NCI-H2029 (cell line): Measurements from ENCODE around the gene CENPP.

Experiments used
- DNase-seq: peaks from one replicate; lab custom pipeline; 2025; lab: John Stamatoyannopoulos, UW

Gene CENPP

DNA sequence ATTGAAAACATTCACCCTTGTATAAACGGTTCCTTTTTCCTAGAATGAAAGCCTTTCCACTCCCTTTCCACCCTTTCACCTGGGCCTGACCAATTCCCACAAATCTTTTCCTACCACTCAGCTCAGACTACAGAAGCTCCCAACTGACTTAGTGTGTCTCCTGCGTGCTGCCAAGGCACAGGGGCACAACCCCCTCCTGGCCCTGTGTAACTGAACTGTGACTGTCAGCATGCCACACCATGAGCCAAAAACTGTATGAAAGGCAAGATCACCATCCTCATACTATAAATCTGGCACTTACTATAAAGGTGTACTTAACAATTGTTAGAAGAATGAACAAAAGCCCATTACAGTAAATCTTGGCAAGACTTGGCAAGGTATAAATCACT lies 12.1 kb upstream of the CENPP start:
- no peak for DNase-seq

DNA sequence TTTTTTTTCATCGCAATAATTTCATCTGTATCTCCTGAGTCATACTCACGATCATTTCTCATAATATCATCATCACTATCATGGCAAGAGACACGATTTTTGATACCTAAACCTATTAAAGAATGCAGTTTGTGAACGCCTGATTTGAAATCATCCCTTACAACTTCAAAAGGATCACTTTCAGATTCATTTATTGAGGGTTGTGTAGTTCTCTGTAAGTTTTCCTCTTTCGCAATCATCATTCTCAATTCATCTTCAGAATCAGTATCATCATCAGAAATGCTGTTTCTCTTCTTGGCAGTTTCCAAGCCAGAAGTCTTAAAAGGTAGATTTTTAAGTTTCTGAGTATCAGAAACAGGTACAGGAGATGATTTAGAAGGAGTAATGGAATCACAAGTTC lies 10.3 kb upstream of the CENPP start:
- no peak for DNase-seq

GRCh38 chr9:92324431-92324830 lies 1.3 kb upstream of the CENPP start:
- no peak for DNase-seq

DNA sequence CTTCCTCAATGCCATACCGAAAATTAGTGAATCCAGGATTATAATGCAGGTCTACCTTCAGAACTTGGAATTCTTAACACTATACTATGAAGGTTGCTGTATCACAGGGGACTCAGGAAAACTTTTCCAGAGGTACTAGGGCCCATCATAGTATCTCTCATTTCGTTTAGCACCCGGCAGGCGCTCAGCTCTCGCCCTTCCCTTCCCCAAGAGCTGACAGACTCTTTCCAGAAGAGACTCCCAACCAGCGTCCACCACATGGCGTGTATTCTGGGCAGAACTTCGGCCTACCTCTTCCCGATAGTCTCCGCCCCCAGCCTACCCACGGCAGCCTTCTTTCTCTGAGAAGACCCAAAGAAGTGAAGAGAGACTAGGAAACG lies 874 bp upstream of the CENPP start:
- DNase-seq, result no peak

GRCh38 chr9:92325991-92326500 lies 293 bp downstream of the CENPP start:
- peak; percentile 11 for DNase-seq

DNA sequence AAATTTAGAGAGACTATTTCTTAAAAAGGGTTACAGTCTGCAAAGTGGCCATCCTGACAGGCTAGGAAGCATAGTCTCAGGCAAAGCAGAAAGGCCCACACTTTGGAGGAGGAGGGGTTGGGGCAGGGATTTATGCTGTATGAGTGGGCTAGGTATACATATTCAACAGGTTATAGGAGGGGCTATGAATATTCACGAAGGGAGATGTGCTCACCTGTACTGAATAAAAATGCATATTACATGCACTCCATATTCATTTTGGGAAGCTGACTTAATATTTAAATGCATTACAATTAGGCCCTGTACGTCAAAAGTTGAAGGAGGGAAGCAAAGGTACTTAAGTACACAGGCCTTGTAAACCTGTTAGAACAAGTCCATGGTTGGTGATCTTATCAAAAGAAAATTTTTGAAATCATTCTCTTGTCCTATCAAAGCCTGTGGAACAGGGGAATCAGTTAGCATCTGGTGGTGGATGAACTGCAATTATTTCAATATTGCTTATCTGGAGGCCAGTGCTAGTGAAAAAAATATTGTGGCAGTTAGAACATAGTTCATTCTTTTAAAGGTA lies 1.6 kb downstream of the CENPP start:
- DNase-seq, result no peak

- DNase-seq, result no peak
These were observed 2.5 kb downstream of the CENPP start for GRCh38 chr9:92328225-92328624.

- no peak for DNase-seq
These were observed 7.0 kb downstream of the CENPP start for GRCh38 chr9:92332577-92333281.

GRCh38 chr9:92333282-92333634 lies 7.5 kb downstream of the CENPP start:
- no peak for DNase-seq

- DNase-seq, result no peak
These were observed 15.8 kb downstream of the CENPP start for GRCh38 chr9:92341578-92341977.

GRCh38 chr9:92342825-92343488 lies 17.2 kb downstream of the CENPP start:
- no peak for DNase-seq

DNA sequence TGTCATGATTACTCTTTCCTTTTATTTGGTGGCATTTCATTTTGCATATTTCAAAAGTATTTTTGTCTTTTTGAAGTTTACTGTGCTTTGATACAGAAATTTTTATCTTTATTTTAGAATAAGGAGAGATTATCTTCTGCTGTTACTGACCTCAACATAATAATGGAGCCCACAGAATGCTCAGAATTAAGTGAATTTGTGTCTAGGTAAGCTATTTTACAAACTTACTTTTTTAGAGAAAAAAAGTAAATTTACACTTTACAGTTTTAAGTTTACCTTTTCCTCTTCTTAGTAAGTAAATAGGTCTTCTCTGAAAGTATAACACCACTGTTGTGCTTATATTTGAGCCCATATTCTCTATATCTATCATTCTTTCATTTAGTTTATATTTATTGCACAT lies 19.8 kb downstream of the CENPP start:
- DNase-seq, result no peak

- no peak for DNase-seq
These were observed 24.3 kb downstream of the CENPP start for GRCh38 chr9:92349771-92350739.

DNA sequence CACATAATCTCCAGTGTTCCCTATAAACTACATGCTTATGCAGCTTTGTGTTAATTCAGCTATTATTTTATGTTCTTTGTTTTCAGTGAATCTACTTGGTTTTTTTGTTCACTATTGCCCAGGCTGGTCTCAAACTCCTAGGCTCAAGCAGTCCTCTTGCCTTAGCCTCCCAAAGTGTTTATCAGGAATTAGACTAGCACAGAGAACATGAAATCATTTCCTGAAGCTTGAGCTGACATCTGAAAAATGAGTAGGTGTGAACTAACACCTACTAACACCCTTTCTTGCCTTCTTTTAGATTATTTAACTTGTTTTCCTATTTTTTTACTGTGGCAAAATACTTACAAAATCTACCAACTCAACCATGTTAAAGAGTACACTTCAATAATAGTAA lies 25.0 kb downstream of the CENPP start:
- DNase-seq, result no peak

GRCh38 chr9:92353051-92353450 lies 27.3 kb downstream of the CENPP start:
- no peak for DNase-seq

- DNase-seq, result no peak
These were observed 33.7 kb downstream of the CENPP start for GRCh38 chr9:92359394-92359995.

- no peak for DNase-seq
These were observed 34.3 kb downstream of the CENPP start for GRCh38 chr9:92360083-92360482.

DNA sequence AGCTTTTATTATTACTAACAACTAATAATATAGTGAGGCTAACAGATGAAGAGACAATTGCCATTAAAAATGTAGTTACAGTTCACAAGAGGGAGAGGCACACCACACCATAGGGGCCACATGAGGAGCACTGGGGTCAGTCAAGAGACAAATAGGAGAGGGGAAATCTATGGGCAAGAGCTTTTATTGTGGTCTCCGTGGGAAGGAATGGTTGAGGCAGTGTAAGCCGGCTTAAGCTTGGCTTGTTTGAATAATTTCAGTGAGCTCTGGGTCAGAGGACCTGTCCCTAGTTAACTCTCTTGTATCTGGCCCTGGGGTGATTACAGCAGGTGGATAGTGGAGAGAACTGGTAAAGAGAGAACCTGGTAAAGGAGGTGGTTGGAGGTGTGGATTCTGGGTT lies 43.3 kb downstream of the CENPP start:
- no peak for DNase-seq

- no peak for DNase-seq
These were observed 47.4 kb downstream of the CENPP start for GRCh38 chr9:92373167-92373566.

DNA sequence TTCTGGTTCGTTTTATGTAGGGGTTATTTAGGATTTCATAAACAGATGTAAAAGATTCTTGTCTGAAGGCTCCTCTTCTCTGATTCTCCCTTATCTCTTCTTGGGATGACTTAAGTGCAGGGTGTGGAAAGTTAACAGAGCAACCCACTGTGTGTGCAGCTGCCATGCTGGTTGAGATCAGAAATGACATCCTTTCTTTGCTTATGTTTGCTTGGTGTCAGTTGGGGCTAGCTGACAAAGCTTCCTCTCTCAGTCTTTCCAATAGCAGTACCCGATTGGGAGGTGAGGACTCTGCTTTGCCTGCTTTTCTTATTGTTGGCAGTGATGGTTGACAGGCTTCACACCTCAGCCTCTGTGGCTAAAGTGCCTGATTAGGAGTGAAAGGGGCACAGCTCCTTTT lies 52.1 kb downstream of the CENPP start:
- DNase-seq, result no peak

DNA sequence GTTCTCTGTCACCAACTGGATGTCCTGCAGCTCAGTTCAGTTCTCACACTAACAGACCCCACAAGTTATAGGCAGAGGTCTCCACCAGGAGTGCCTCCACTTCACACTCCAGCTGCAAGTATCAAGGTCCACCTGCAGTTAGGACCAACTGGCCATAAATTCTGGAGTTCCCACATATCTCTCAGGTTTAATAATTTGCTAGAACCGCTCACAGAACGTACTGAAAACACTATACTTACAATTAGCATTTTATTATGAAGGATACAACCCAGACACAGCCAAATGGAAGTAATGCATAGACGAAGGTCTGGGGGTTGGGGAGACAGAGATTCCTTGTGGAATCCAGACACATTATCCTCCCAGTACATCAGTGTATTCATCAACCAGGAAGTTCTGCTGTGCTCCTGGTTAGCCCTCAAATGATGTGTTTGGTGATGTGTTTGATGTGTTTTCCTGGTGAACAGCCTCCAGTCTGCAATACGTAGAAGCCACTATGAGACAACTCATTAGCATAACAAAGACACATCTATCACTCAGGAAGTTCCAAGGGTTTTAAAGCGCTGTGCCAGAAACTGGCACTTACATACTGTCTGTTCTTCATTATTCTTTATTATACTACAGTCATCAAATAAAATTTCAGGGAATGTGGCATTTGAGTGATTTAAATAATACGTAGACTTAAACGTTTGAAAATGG lies 53.3 kb downstream of the CENPP start:
- peak; percentile 80 for DNase-seq
